Stromal cell of bone marrow (primary cell): Measurements from ENCODE around the gene C1GALT1.
A peak's percentile ranks its signal among the peaks of the same experiment; 100 is the strongest.
"Not testable (repeated sequence)": the region's sequence is repeated elsewhere in the genome, so short reads cannot be mapped to it uniquely, and the experiment has no call there.

Experiments
- DNase-seq: peaks from one replicate; pipeline ENCODE4 v3.0.0-alpha.2; 2012; ENCODE audit warnings: low read depth

C1GALT1 gene

DNA sequence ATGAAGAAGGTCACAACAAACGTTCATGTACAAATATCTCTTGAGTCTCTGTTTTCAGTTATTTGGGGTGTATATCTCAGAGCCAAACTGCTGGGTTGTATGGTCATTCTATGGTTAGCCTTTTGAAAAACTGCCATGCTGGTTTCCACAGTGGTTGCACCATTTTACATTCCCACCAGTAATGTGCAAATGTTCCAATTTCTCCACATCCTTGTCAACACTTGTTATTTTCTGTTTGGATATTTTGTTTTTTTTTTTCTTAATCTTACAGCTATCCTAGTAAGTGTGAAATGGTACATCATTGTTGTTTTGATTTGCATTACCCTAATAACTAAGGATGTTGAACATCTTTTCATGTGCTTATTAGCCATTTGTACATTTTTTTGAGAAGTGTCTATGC lies 13.0 kb upstream of the C1GALT1 start:
- DNase-seq, result no peak

DNA sequence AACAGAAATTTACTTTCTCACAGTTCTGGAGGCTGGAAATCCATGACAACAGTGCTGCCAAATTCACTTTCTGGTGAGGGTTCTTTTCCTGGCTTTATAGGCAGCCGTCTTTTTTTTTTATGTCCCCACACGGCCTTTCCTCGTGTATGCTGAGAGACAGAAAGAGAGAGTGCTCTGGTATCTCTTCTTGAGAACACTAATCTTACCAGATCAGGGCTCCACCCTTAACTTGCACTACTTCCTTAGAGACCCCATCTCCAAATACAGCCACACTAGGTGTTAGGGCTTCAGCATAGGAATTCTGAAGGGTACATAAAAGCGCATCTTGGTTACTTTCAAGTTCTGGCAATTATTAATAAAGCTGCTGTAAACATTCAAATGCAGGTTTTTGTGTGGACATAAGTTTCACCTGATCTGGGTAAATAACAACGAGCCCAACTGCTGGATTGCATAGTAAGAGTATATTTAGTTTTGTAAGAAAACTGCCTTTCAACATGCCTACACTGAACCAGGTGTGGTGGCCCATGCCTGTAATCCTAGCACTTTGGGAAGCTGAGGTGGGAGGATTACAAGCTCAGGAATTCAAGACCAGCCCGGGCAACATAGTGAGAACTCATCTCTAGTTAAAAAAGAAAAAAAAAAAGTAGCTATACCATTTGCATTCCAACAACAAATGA lies 8.2 kb upstream of the C1GALT1 start:
- no peak for DNase-seq

DNA sequence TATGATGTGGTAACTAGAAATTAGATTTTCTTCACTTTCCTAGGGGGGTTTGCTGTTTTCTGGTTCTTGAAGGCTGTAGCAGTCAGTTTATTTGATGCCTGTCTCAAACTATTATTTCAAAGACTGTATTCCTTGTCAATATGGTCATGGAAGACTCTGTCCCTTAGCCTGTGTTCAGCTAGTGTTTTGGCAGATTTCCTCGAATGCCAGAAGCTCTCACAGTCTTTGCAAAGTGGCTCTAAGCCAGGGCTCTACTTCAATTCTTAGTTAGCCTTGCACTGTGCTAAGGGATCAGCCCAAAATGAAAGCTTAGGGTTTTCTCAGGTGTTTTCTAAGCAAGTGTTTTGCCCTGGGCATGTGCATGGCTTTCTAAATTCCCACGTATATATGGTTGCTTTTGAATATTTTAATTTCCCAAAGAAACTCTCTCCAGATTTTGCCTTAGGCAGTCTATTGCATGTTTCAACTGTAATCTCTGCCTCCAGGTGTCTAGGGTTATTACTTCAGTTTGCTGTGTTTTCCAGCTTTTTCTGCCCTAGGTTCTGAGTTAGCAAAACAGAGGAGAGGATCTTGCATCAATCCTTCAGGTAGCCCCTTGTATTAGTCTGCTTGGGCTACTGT lies 7.2 kb upstream of the C1GALT1 start:
- DNase-seq, result no peak

DNA sequence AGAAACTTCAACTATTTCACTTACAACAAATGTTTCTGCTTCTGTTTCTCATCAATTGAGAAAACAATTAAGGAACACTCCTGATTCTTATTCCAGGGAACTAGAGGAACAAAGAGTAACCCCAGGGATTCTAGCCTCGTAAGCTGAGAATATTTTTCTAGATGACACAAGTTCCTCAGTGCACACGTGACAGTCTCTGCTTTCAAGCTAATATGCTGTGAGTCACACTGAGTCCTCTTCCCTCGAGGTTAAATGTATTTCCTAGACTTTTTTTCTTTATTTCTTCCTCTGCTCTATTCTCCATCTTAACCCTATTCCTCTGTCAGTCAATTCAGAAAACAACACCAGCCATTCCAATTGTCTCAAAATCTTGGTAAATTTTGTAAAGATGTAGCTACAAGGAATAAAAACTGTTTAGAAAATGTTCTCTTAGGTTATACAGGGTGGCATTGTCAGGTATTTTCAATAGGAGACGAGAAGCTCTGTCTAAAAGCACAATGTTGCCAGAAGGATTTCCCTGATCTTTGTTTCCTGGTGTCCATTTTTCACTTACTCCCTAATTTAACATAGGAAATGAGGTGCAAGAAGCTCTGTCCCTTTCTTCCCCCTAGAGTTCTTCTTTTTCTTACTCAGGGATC lies 5.8 kb upstream of the C1GALT1 start:
- DNase-seq, result peak; percentile 90

DNA sequence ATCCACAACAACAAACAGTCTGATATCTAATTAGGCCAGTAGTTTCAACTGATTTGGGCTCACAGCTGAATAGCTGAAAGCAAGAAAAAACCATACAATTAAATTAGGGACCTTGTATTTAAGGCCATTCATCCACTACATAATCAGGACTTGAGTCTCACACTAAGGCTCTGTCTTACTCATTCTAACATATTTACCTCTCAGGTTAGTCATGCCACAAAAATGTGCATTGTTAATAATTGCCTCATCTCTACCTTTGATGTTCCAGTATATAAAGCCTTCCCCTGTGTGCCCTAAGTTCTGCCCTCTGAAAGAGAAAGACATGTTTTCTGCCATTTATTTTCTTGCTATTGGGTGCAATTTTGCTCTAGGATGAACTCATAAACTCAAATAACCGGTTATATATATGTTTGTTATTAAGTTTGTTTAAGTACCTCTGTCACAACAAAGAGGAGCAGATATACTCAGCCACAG lies 5.3 kb upstream of the C1GALT1 start:
- no peak for DNase-seq

DNA sequence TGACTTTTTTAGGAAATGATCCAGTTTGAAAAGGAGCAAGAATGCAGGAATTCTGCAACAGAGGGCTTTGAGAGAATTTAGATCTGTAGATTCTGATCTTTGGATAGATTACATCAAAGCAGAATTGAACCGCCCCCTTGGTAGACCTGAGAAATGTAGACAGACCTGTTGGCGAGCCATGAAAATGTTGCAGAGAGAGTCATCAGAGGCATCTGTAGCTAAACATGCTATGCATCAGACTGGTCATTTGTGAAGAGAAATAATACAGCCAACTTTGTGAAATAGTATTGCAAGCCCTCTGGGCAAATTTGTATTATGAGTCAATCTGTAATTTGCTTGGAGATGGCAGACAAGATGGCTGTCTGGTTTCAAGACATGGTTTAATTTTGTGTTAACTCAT lies 4.3 kb upstream of the C1GALT1 start:
- DNase-seq, result no peak

DNA sequence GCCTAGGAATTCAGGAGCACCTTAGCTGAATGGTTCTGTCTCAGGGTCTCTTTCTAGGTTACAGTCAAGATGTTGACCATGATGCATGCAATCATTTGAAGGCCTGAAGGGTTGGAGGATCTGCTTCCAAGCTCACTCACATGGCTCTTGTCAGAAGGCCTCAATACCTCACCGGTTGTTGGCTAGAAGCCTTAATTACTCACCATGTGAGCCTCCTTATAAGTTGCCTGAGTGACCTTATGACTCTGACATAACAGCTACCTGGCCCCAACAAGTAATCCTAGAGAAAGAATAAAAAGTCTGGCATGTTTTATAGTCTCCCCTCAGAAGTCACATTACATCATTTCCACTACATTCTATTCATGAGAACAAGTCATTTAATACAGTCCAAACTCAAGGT lies 3.4 kb upstream of the C1GALT1 start:
- no peak for DNase-seq

DNA sequence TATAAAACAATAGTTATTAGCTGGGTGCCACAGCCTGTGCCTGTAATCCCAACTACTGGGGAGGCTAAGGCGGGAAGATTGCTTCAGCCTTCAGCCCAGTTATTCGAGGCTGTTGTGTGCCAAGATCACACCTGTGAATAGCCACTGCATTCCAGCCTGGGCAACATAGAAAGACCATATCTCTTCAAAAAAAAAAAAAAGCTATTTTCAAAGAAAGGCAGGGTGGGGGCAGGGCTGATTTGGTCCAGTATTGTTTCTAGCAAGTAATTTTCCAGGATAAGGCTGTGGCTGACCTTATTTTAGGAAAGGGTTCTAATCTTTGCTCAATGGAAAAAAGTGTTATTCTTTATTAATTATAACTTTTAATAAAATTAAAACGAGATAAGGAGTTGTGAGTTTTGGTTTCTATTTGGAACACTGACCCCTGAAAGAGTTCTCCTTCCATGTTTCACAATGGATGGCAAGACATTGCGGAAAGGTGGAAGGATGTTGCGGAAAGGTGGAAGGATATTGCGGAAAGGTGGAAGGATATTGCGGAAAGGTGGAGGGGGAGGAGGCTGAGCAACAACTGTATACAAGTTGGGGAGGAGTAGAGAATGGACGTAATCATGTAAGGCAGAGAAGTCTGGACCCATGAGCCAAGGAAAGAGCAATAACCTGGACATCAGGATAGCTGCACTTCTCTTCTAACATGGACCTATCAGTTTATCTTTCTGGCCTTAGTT lies 1.5 kb upstream of the C1GALT1 start:
- DNase-seq, result no peak

DNA sequence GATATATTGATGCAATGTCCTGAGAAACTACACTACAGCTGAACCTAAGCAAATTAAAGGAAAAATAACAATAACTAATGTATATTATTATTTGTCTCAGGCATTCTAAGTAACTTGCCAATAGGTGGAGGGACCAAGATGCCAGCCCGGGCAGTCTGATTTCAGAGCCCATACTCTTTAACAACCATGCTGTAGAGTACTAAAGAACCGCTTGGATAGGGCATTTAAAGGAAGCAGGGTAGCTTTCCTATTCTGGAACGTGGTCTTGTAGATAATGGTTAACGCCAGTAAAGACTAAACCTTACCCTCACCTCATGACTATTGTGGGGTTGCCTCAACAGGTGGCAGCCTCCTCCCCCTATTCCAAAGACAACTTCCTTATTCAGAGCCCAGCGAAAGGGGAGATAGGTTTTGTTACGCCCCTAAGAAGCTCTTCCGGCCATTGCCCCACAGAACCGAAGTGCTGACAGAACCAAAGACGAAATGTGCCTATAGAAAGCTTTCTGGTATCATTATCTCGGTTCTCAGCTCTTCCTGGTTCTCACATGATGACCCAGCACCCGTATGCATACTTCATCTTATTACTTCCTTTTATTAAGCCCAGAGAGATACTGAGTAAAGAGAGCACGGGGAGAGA lies 707 bp upstream of the C1GALT1 start:
- no peak for DNase-seq

DNA sequence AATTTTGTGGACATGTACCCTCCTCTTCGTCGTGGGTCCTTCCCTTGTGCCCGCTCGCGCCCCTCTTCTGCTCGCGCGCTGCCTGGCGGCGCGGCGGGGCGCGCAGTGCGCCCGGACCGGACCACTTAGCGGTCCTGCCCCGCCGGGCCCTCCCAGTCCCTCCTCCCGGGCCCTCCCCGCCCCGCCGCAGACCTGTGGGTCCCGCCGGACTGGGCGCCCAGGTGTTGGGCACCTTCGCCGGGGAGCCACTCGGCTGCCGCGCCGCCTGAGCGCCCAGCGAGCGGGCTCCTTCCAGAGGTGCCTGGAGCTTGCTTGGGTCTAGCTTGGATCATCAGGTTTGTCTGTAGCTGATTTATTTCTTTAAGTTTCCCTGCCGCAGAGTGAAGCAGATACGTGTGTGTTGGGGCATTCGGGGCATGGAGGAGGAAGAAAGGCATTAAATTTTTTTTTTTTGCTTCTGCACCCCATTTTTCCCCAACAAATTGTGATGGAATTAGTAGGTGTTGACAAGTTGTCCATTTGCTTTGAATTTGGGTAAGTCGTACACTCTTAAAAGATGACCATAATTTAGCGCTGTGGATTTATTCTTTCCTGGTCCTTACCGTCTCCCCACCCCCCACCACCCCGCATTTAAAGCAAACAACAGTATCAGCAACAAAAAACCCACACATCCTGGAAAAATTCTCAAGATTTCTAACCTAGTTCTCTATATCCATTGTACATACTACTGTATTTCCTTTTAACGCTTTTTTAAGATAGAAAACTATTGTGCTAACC lies 905 bp downstream of the C1GALT1 start:
- no peak for DNase-seq

DNA sequence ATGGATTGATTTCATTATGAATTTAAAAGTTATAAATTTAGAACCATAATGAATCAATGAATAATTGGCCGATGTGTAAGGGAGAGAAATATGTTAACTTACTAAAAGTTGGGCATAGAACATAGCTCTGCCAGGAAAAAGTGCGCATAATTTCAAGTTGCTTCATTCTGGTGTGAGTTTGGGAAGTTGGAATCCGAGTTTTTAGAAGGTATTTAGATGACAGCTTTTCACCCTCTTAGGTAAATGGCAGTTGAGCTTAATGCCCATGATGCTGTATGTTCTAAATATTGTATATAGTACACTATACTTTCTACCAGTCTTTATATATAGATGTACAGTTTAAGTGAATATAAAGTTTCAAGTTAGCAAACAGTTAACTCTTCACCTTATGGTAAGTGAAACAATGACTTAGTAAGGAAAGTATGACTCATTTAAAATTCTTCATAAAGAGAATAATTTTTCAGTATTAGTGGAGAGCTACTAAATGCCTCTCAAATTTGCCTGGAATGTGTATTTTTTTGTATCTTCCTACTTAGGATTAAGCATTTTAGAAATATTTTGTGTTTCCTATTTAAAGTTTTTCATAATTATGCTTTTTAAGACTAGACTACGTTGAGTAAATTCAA lies 1.6 kb downstream of the C1GALT1 start:
- DNase-seq, result no peak

DNA sequence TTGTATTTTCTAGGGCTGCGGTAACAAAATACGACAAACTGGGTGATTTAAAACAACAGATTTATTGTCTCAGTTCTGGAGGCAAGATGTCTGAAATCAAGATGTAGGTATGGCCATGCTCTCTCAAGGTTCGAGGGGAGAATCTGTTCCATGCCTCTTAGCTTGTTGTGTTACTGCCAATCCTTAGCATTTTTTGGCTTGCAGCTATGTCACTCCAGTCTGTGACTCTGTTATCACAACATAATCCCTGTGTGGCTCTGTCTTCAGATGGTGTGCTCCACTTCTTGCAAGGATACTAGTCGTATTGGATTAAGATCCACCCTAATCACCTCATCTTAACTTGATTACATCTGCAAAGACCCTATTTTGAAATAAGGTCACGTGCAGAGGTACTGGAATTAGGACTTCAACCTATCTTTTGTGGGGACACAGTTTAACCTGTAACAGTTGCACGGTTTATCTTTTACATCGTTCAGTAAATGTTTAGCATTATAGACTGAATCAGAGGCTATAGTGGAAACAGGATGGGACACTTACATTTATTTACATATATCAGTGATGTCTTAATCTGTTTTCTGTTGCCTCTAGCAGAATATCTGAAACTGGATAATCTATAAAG lies 3.1 kb downstream of the C1GALT1 start:
- no peak for DNase-seq

DNA sequence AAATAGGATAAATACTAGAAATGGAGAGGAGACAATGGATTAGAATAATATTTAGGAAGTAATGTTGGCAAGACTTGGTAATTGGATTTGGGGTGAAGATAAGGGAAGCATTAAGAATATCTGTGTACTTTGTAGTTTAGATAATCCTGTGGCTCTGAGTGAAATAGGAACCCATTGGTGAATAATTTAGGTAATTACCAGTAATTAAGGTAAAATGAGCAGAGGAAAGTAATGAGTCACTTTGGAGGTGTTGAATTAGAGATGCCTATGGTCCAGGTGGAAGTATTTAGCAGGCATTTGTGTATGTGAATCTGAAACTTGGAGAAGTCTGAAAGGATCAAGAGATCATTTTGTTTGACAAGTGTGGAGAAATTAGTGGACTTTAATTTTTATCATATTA lies 5.7 kb downstream of the C1GALT1 start:
- DNase-seq, result no peak

DNA sequence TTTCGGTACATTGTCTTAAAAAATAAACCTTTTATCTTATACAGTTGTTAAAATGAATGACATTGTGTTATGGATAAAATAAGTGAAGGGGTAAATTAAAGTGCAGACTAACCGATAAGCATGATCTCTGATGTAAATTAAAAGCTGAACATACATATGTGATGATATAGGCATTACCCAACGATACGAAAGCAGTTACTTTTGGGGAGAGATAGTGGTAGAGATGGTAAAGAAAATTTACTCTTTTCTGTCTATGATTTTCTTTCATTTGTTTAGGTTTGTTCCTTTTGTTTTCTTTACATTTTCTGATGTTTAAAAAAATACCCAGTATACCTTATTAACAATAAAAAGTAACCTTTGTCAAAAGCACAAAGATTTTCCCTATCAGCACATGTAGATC lies 6.4 kb downstream of the C1GALT1 start:
- no peak for DNase-seq

DNA sequence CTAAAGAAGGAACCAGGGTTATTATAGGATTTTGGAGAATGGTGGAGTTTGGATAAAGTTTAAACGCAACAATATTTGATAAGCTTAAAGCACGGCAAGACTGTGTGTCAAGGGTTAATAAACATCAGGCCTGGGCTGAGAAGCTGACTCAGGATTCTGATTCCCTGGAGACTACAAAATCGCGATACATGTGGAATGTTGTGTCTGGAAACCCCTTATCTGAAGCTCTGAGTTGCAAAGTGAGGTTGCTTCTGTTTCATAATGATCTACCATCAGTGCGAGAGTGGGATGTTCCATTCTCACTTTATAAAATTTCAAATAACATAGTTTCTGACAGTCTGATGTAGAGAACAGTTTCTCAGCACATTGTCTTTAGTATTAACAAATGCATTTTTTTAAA lies 7.8 kb downstream of the C1GALT1 start:
- DNase-seq, result no peak

DNA sequence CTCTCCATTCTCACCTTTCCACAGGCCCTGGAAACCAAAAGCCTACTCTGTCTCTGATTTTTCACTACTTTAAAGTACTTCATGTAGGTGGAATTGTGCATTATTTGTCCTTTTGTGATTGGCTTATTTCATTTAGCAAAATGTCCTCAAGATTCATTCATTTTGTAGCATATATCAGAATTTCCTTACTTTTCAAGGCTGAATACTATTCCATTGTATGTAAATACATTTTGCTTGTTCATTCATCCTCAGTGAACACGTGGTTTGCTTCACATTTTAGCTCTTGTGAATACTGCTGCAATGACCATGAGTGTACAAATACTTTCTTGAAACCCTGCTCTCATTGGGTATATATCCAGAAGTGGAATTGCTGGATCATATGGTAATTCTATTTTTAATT lies 8.8 kb downstream of the C1GALT1 start:
- no peak for DNase-seq

DNA sequence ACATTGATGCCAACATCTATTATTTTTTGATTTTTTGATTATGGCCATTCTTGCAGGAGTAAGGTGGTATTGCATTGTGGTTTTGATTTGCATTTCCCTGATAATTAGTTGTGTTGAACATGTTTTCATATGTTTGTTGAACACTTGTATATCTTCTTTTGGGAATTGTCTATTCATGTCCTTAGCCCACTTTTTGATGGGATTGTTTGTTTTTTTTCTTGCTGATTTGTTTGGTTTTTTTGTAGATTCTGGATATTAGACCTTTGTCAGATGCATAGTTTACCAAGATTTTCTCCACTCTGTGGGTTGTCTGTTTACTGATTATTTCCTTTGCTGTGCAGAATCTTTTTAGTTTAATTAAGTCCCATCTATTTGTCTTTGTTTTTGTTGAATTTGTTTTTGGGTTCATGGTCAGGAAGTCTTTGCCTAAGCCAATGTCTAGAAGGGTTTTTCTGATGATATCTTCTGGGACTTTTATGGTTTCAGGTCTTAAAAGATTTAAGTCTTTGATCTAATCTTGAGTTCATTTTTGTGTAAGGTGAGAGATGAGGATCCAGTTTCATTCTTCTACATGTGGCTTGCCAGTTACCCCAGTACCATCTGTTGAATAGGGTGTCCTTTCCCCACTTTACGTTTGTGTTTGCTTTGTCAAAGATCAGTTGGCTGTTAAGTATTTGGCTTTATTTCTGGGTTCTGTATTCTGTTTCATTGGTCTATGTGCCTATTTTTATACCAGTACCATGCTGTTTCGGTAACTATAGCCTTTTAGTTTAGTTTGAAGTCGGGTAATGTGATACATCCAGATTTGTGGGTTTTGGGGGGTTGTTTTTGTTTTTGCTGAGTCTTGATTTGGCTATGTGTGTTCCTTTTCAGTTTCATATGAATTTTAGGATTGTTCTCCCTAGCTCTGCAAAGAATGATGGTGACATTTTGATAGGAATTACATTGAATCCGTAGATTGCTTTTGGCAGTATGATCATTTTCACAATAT lies 10.7 kb downstream of the C1GALT1 start:
- not testable (repeated sequence) for DNase-seq

DNA sequence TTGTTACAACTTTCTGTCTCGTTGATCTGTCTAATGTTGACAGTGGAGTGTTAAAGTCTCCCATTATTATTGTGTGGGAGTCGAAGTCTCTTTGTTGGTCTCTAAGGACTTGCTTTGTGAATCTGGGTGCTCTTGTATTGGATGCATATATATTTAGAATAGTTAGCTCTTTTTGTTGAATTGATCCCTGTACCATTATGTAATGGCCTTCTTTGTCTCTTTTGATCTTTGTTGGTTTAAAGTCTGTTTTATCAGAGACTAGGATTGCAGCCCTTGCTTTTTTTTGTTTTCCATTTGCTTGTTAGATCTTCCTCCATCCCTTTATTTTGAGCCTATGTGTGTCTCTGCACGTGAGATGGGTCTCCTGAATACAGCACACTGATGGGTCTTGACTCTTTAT lies 17.2 kb downstream of the C1GALT1 start:
- not testable (repeated sequence) for DNase-seq

DNA sequence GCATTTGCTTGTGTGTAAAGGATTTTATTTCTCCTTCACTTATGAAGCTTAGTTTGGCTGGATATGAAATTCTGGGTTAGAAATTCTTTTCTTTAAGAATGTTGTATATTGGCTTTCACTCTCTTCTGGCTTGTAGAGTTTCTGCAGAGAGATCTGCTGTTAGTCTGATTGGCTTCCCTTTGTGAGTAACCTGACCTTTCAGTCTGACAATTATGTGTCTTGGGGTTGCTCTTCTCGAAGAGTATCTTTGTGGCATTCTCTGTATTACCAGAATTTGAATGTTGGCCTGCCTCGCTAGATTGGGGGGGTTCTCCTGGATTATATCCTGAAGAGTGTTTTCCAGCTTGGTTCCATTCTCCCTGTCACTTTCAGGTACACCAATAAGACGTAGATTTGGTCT lies 17.9 kb downstream of the C1GALT1 start:
- DNase-seq, result not testable (repeated sequence)
